GM12878 (cell line): Measurements from ENCODE around the gene SIGLEC14. TPM values are rescaled to one million over a fixed set of nuclear protein-coding genes. Genes with fewer than 3 reads are reported as not detected.

ENCODE experiments used
- ATAC-seq: fragments of 200-7000 bp; cut with Tn5 transposase; 3 replicates; pipeline ENCODE4 v1.9.1; 2020; ENCODE audit warnings: mild to moderate bottlenecking, moderate library complexity
- BruUV-seq: library from RNA; stranded (reverse); fragments of 400-500 nt; replicated peaks from 2 replicates; lab custom pipeline; 2021; lab: Mats Ljungman, UMichigan
- CTCF ChIA-PET: fragments of 300-600 bp; sonication (Branson Sonifier 250); formaldehyde crosslinking; extraction: SDS; loops from one replicate; lab custom pipeline; 2021; ENCODE audit warnings: inconsistent platforms; lab: Yijun Ruan, JAX
- POLR2A ChIA-PET: fragments of 350-600 bp; formaldehyde crosslinking; extraction: SDS; loops from one replicate; lab custom pipeline; 2021; ENCODE audit warnings: inconsistent platforms; lab: Charles Lee
- RAD21 ChIA-PET: fragments of 300-600 bp; sonication (Branson Sonifier 250); formaldehyde crosslinking; loops from one replicate; lab custom pipeline; 2023; ENCODE audit warnings: antibody characterized with exemption; ENCODE audit not compliant: unreplicated experiment; lab: Charles Lee
- SMC1A ChIA-PET: fragments of 300-600 bp; sonication (Branson Sonifier 250); formaldehyde crosslinking; loops from one replicate; lab custom pipeline; 2023; ENCODE audit not compliant: unreplicated experiment, uncharacterized antibody; lab: Charles Lee
- DNase-seq: peaks from one replicate; pipeline ENCODE4 v3.0.0-alpha.2; 2011; ENCODE audit warnings: low read depth, low spot score
- FAIRE-seq: peaks from 3 replicates; lab custom pipeline; 2011; peaks lifted over from hg19 to GRCh38; lab: Jason Lieb, UNC
- H2AFZ ChIP-seq: 2 replicates; pipeline ENCODE4 v1.6.0; 2011; ENCODE audit warnings: low read depth, low read length, control low read depth; ENCODE audit not compliant: control insufficient read depth
- H3K27ac ChIP-seq: 2 replicates; pipeline ENCODE4 v1.5.1; 2011; ENCODE audit warnings: control low read depth; ENCODE audit not compliant: control insufficient read depth, insufficient read depth
- H3K27me3 ChIP-seq, 2 experiments: replicated peaks in 1 of 2; 2 replicates each; pipeline versions ENCODE4 v1.6.0 to v1.6.1; 2011; ENCODE audit warnings: low read length in 1 of 2; ENCODE audit not compliant: control insufficient read depth in 2 of 2, insufficient read depth in 2 of 2
- H3K36me3 ChIP-seq, 2 experiments: 2 replicates each; pipeline ENCODE4 v1.5.1; 2011; ENCODE audit warnings: low read length in 1 of 2; ENCODE audit not compliant: control insufficient read depth in 2 of 2, insufficient read depth in 2 of 2
- H3K4me1 ChIP-seq: 2 replicates; pipeline ENCODE4 v1.6.1; 2011; ENCODE audit warnings: mild to moderate bottlenecking, low read length, moderate library complexity, mixed read lengths; ENCODE audit not compliant: control insufficient read depth, insufficient read depth
- H3K4me2 ChIP-seq: 2 replicates; pipeline ENCODE4 v1.6.0; 2011; ENCODE audit warnings: control low read depth; ENCODE audit not compliant: control insufficient read depth, insufficient read depth
- H3K4me3 ChIP-seq: fragments of 200-600 bp; sonication (generic); 2 replicates; pipeline ENCODE4 v1.5.1; 2016
- H3K79me2 ChIP-seq: 2 replicates; pipeline ENCODE4 v1.6.0; 2011; ENCODE audit warnings: low read length; ENCODE audit not compliant: control insufficient read depth, insufficient read depth
- H3K9ac ChIP-seq: 2 replicates; pipeline ENCODE4 v1.8.0; 2011; ENCODE audit warnings: low read length, control low read depth, mixed read lengths; ENCODE audit not compliant: control insufficient read depth, insufficient read depth
- H3K9me3 ChIP-seq: replicated peaks from 3 replicates; pipeline ENCODE4 v1.5.1; 2011; ENCODE audit warnings: mild to moderate bottlenecking, low read length; ENCODE audit not compliant: control insufficient read depth, insufficient read depth
- H4K20me1 ChIP-seq: 2 replicates; pipeline ENCODE4 v1.6.0; 2011; ENCODE audit not compliant: control insufficient read depth, insufficient read depth
- CBX5 ChIP-seq: sonication (generic); IDR thresholded peaks from 2 replicates; pipeline ENCODE4 v1.6.1; 2016; ENCODE audit warnings: low read depth, moderate library complexity, mild to moderate bottlenecking, inconsistent platforms
- FOXM1 ChIP-seq: IDR thresholded peaks from 2 replicates; pipeline ENCODE4 v1.6.1; 2012; ENCODE audit warnings: low read depth, mild to moderate bottlenecking, inconsistent platforms, low read length, moderate library complexity
- LARP7 ChIP-seq: fragments of 450-650 bp; IDR thresholded peaks from 2 replicates; pipeline ENCODE4 v1.6.1; 2017; ENCODE audit warnings: mild to moderate bottlenecking
- MYB ChIP-seq: fragments of 150-350 bp; IDR thresholded peaks from 2 replicates; pipeline ENCODE4 v1.6.1; 2014; ENCODE audit warnings: mild to moderate bottlenecking, low read depth, low read length, borderline replicate concordance
- NFXL1 ChIP-seq: fragments of 450-650 bp; IDR thresholded peaks from 2 replicates; pipeline ENCODE4 v1.6.1; 2017; ENCODE audit warnings: antibody characterized with exemption, mild to moderate bottlenecking, borderline replicate concordance
- ZNF217 ChIP-seq: fragments of 450-650 bp; IDR thresholded peaks from 2 replicates; pipeline ENCODE4 v1.6.1; 2017; ENCODE audit warnings: antibody characterized with exemption, mild to moderate bottlenecking
- WGBS: methylation state at CpG from one replicate; pipeline ENCODE4 v1.1.6; 2016; ENCODE audit warnings: low lambda C conversion rate; ENCODE audit not compliant: insufficient replicate concordance, insufficient coverage; ENCODE audit errors: missing lambda C conversion rate; 5-methylcytosine and 5-hydroxymethylcytosine counted together
- in situ Hi-C: fragments of 300-500 bp; cut with MboI; formaldehyde crosslinking; loops from 9 replicates; pipeline ENCODE4 v1.14.3; 2018; ENCODE audit warnings: mixed read lengths
- intact Hi-C: fragments of 100-400 bp; cut with micrococcal nuclease; formaldehyde crosslinking; loops from one replicate; pipeline ENCODE4 v1.14.2; 2022; ENCODE audit not compliant: unreplicated experiment
- polyA plus RNA-seq, 11 experiments: library from polyadenylated mRNA; depleted of rRNA in 4 of 11; unstranded in 6 of 11; stranded (reverse) in 5 of 11; fragments of >200 nt; fragmentation: Nextera tagmentation in 4 of 11; fragmentation: Illumina TruSeq in 1 of 11; extraction: Ambion mirVana in 4 of 11; extraction: Trizol in 1 of 11; gene quantifications; 1 replicate in 1 of 11; 2 replicates in 10 of 11; pipeline versions ENCODE4 v1.2.1 to v1.2.3, GENCODE V29; 2011 to 2016; ENCODE audit warnings: inconsistent platforms in 2 of 11, missing spikeins in 2 of 11, low read depth in 1 of 11
- total RNA-seq, 4 experiments: library from RNA; depleted of rRNA in 3 of 4; stranded (reverse); fragments of >200 nt in 3 of 4; fragmentation: Illumina TruSeq in 1 of 4; extraction: Trizol in 1 of 4; gene quantifications; 2 replicates each; pipeline versions ENCODE4 v1.2.1 to v1.2.3, GENCODE V29; 2013 to 2021
- TF ChIP-seq, protein P1 (sequence below): IDR thresholded peaks from 2 replicates; pipeline ENCODE4 v1.6.1; 2012; ENCODE audit warnings: mild to moderate bottlenecking, low read depth, low read length

The SIGLEC14 gene
- total and polyA plus RNA-seq, 10 of the 15 experiments (the other 5 are each of a cell fraction or from before 2014, with no cell fraction given): 0.57 to 8.4 (median 4.6) TPM

DNA sequence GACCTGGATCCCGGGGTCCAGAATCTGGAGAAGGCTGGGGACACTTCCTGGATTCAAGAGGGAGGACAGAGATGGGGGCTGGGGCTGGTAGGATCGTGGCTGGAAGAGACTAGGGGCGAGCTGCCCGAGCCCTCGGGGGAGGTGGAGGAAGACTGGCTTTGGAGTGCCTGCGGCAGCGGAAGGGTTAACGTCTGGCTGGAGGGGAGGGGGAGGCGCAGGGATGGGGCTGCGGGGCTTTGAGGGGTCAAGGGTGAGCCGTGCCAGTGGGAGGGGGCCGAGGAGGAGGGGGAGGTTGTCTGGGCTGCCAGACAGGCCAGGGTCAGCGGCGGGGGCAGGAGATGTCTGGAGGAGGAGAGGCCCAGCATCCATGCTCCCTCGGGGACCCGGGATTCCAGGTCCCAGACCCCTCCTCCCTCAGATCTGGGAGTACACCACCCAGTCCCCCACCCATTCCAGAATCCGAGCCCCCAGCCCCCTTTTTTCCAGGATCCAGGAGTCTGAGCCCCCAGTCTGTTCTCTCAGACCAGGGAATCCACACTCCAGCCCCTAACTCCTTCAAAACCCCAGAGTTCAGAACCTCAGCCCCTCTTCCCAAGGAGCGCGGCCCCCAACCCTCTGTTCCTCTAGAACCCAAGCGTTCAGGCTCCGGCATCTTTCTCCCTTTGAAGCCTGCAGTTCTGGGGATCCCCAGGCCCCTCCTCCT, 43.3 kb upstream of the SIGLEC14 start (continued):
- TF ChIP-seq, protein P1, sequence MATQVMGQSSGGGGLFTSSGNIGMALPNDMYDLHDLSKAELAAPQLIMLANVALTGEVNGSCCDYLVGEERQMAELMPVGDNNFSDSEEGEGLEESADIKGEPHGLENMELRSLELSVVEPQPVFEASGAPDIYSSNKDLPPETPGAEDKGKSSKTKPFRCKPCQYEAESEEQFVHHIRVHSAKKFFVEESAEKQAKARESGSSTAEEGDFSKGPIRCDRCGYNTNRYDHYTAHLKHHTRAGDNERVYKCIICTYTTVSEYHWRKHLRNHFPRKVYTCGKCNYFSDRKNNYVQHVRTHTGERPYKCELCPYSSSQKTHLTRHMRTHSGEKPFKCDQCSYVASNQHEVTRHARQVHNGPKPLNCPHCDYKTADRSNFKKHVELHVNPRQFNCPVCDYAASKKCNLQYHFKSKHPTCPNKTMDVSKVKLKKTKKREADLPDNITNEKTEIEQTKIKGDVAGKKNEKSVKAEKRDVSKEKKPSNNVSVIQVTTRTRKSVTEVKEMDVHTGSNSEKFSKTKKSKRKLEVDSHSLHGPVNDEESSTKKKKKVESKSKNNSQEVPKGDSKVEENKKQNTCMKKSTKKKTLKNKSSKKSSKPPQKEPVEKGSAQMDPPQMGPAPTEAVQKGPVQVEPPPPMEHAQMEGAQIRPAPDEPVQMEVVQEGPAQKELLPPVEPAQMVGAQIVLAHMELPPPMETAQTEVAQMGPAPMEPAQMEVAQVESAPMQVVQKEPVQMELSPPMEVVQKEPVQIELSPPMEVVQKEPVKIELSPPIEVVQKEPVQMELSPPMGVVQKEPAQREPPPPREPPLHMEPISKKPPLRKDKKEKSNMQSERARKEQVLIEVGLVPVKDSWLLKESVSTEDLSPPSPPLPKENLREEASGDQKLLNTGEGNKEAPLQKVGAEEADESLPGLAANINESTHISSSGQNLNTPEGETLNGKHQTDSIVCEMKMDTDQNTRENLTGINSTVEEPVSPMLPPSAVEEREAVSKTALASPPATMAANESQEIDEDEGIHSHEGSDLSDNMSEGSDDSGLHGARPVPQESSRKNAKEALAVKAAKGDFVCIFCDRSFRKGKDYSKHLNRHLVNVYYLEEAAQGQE: no peak

DNA sequence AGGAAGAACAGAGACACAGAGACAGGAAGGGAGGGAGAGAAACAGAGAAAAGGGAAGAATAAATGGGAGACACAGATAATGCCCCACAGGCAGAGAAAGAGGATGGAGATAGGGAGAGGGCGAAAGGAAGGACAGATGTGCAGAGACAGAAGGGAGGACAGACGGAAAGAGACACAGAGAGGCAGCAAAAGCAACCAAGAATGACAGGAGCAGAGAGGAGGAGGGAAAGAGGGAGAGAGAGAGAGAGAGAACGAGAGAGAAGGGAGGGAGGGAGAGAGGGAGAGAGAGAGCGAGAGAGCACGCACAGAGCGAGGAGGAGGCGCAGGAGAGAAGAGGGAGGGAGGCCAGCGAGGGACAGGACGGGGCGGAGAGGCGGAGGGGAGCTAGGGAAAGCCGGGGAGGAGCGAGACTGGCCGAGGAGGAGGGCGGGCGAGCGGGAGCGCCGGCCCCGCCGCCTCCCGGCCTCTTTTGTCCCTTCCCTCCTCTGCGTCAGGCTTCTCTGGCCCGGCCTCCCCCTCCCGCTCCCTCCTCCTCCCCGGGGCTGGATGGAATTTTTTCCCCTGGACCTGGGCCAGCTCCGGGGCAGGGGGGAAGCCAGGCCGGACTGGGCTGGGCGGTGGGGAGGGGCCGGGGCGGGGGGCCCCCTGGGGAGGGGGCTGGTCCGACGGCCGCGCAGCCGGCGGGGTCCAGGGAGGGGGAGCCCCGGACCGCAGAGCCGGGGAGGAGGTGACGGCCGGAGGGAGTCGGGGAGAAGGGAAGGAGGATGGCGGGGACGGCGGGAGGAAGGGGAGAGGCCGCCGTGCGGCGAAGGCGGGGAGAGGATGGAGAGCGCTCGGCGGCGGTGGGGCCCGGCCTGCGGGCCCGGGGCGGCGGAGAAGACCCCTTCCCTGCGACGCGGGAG, 42.3 kb upstream of the SIGLEC14 start:
- ChIA-PET SMC1A (no interaction called here), RAD21 (no interaction called here), POLR2A (no interaction called here), CTCF (no interaction called here)
- H4K20me1 ChIP-seq: no peaks in the 10 kb centered on the region
- no peak overlapping the region for H3K4me2 ChIP-seq
- FAIRE-seq (no peak), ATAC-seq (no peak), DNase-seq (no peak)
- in situ Hi-C loops (no loop called here), intact Hi-C loops (no loop called here)
- no peaks in the 10 kb centered on the region for H3K36me3 ChIP-seq
- H3K27me3 ChIP-seq: peaks cover 3 to 9% of the 10 kb centered on the region in 2 experiments
- no peak overlapping the region for H2AFZ ChIP-seq
- no peaks in the 10 kb centered on the region for H3K79me2 ChIP-seq
- no peaks in the 10 kb centered on the region; the same call in 2 of the 3 replicates for H3K9me3 ChIP-seq
- BruUV-seq: no TSS peak
- WGBS: 0% methylated on average over 2 of the region's 63 CpGs
- H3K9ac ChIP-seq: no peak overlapping the region
- H3K4me3 ChIP-seq: no peak overlapping the region
- TF ChIP-seq MYB: no peak
- TF ChIP-seq CBX5: no peak
- no peak for TF ChIP-seq LARP7
- TF ChIP-seq FOXM1: no peak
- TF ChIP-seq ZNF217: no peak
- TF ChIP-seq NFXL1: peak; percentile 87
- H3K4me1 ChIP-seq: no peaks in the 10 kb centered on the region
- H3K27ac ChIP-seq: no peak overlapping the region
